Fibroblast of villous mesenchyme (primary cell): ENCODE results near the gene TP53I13. TPM values are rescaled to one million over a fixed set of nuclear protein-coding genes. Genes with fewer than 3 reads are reported as not detected.

ENCODE experiments used
- DNase-seq: peaks from one replicate; pipeline ENCODE4 v3.0.0-alpha.2; 2010; ENCODE audit warnings: low read depth
- H3K4me3 ChIP-seq: 2 replicates; pipeline ENCODE4 v1.5.1; 2011; ENCODE audit warnings: low read depth, mild to moderate bottlenecking, low read length
- total RNA-seq: library from RNA; depleted of rRNA; stranded (reverse); fragments of >200 nt; gene quantifications from 2 replicates; pipeline ENCODE4 v1.2.3, GENCODE V29; 2012
- TF ChIP-seq, protein P1 (sequence below): IDR thresholded peaks from 2 replicates; pipeline ENCODE4 v1.5.1; 2012; ENCODE audit warnings: low read depth, mild to moderate bottlenecking, low read length; ENCODE audit not compliant: insufficient read depth

Gene TP53I13
- total RNA-seq, 1 donor = 51.8 TPM

DNA sequence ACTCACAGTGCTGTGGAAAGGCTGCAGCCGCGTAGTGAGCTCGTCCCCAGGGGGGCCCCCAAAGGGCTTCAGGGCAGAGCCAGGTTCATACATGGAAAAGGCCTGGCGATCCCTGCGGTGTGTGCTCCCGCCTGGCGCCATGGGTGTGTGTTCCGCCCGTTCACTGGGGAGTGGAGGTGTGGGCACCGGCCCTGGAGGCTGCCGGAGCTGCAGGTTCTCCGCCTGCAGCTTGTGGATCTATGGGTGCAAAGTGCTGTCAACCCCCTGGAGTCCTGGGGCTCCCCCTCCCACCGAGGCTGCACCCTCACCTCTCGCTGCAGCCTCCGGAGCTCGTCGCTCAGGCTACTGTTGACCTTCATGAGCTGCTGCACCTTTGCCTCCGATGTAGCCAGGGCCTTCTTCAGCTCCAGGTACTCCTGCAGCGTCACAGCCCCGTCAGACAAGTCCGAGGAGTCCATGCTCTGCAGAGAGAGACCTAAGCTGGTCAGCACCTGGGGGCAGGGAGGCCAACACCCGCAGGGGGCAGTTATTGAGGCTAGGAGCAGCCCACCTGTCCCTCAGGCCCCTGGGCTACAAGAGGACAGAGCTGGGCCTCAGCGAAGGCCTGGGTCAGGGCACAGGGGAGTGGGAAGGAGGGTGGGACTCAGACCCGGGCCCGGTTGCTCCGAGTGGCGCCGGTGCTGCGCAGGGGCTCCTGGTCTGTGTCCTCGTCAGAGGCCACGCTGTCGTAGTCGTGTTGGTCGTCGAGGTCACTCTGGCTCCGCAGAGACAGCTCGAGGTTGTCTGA, 7.9 kb downstream of the TP53I13 start:
- TF ChIP-seq, protein P1, sequence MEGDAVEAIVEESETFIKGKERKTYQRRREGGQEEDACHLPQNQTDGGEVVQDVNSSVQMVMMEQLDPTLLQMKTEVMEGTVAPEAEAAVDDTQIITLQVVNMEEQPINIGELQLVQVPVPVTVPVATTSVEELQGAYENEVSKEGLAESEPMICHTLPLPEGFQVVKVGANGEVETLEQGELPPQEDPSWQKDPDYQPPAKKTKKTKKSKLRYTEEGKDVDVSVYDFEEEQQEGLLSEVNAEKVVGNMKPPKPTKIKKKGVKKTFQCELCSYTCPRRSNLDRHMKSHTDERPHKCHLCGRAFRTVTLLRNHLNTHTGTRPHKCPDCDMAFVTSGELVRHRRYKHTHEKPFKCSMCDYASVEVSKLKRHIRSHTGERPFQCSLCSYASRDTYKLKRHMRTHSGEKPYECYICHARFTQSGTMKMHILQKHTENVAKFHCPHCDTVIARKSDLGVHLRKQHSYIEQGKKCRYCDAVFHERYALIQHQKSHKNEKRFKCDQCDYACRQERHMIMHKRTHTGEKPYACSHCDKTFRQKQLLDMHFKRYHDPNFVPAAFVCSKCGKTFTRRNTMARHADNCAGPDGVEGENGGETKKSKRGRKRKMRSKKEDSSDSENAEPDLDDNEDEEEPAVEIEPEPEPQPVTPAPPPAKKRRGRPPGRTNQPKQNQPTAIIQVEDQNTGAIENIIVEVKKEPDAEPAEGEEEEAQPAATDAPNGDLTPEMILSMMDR = no peak
- H3K4me3 ChIP-seq = no peak overlapping the region
- no peak for DNase-seq

DNA sequence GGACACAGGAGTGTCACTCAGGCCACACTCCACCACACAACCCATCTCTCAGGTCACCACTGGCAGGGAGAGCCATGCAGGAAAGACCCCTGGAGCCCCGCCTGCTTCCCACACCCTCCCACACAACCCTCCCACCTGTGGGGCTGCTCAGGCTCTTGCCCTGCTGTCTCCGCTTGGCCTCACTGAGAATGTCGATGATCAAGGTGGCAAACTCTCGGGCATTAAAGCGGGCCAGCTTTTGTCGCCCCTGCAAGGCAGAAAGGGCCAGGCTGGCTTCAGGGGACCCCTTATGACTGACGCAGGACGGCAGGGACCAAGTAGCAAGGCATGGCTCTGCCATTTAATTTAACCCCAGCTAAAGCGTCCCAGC, 8.5 kb downstream of the TP53I13 start:
- H3K4me3 ChIP-seq = no peak overlapping the region
- no peak for DNase-seq
- TF ChIP-seq, protein P1 = no peak

DNA sequence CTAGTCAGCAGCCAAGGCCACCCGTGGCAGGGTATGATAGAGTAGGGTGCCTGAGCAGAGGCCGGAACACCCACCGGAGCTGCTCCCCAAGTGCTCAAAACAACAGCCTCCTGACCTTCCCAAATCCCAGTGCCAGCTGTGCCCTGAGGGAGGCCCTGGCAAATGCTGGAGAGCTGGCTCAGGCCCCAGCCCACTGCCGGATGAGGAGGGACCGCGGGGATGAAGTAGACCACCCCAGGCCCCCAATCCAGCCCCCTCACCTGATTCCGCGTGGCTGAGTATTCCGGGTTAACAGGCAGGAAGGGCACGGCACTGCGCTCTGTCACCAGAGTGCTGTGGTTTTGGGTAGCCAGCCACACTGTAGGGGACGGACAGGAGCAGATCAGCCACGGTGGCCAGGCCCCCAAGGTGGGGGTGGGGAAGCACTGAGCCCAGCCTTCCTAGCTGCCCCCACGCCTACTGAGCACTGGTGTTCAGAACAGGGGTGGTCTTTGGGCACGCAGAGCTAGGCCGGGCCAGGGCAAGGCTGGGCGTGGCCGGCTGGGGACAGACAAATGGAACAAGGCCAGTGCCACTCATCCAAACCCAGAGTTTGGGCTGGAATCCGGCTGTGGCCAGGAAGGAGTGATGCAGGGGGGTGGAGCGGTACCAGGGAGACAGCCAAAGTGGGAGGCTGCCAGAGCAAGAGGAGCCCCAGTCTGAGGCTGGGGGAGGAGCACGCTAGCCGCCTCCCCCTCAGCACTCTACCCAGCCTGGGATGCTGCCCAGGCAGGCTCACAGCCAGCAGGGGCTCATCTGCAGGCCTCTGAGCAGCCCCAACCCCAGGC, 9.1 kb downstream of the TP53I13 start:
- DNase-seq = no peak
- TF ChIP-seq, protein P1 = no peak
- H3K4me3 ChIP-seq = no peak overlapping the region

DNA sequence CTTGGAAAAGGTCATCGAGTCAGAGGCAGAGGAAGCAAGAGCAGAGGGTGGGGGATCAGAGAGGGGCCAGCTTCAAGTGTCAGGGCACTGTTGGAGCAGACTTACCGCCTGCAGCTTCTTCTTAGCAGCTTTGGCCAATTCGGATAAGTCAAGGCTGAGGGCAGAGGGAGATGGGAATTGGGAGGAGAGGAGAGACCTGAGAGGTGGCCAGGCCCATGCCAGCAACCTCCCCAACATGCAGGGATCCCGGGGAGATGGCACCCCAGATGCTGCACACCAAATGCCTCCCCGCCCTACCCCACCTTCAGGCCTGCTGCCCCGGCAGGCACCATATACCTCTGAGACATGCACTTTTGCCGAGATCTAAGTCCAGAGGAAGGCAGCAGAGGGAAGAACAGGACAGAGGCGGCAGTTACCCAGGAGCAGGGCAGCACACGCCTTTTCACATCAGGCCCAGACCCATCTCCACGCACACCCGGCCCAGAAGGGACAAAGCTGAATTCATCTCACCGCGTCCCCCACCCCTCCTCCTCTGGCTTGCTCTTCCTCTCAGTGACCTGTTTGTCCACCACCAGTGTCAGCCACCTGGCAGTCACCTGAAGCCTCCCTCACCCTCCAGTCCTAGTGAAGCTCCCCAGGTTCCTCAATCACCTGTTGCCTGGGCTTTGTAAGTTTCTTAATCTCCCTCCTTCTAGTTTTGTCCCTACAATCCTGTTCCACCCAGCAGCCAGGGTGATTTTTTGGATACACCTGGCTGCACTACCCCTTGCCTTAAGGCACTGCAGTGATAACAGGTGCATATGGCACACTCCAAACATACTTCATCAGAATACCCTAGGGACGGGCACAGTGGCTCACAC, 10.4 kb downstream of the TP53I13 start:
- H3K4me3 ChIP-seq = no peak overlapping the region
- DNase-seq = no peak
- TF ChIP-seq, protein P1 = no peak

DNA sequence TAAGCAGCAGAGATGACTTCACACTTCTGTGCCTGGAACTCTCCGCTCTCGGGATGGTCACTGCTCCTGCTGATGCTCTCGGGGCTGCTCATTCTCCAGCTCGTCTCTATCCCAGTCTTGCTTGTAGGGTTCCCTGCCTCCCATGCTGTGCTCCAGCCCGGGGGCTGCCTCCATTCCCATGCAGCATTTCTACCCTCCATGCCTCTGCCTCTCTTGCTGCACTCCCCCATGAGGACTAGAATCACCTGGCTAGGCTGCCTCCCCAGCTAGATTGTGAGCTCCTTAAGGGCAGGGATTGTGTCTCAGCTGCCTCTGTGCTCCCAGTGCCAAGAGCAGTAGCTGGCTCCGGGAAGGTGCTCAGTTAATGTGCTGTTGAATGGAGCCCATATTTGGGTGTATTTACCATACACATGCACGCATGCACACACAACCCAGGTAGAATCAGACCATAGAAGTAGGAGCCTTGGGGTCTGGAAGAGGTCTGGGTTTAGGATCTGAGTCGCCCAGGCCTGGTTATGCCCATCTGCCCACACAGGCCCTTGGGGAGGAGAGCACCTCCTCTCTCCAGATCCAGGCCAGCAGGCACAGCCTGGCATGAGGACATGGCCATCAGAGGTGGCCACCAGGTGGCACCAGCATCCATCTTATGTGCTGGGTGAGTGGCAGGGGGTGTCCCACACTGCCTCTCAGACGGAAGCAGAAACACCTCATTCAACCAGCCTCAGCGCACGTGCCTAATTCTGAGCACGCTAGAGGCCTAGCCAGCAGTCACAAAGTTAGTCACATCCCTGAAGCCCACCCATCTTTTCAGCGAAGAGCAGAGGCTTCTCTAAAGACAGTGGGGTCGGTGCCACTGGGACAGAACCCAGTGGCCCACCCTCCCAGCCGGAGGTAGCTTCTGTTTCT, 11.6 kb downstream of the TP53I13 start:
- TF ChIP-seq, protein P1 = peak; percentile 82
- H3K4me3 ChIP-seq = no peak overlapping the region
- peak; percentile 79 for DNase-seq
